Stomach smooth muscle (tissue), 2 donors: Measurements from ENCODE around the gene ACER1.
"Not testable (repeated sequence)": the region's sequence is repeated elsewhere in the genome, so short reads cannot be mapped to it uniquely, and the experiment has no call there.

Experiments used
- H3K27ac ChIP-seq: one replicate; pipeline ENCODE4 v1.7.0; 2013; ENCODE audit warnings: mild to moderate bottlenecking, low read length, inconsistent platforms
- H3K27me3 ChIP-seq, 2 donors: one replicate each; pipeline ENCODE4 v1.7.0; 2013; ENCODE audit warnings: low read length in 2 of 2; ENCODE audit not compliant: insufficient read depth in 2 of 2, control insufficient read depth in 1 of 2
- H3K36me3 ChIP-seq, 2 donors: one replicate each; pipeline ENCODE4 v1.7.0; 2013; ENCODE audit warnings: low read length in 2 of 2; ENCODE audit not compliant: control insufficient read depth in 2 of 2, insufficient read depth in 2 of 2
- H3K4me1 ChIP-seq: one replicate; pipeline ENCODE4 v1.7.0; 2013; ENCODE audit warnings: low read length; ENCODE audit not compliant: control insufficient read depth, insufficient read depth
- H3K4me3 ChIP-seq, 2 donors: one replicate each; pipeline ENCODE4 v1.7.0; 2013; ENCODE audit warnings: low read length in 2 of 2
- H3K9ac ChIP-seq, 2 donors: one replicate each; pipeline ENCODE4 v1.7.0; 2013; ENCODE audit warnings: low read length in 2 of 2, mild to moderate bottlenecking in 1 of 2
- H3K9me3 ChIP-seq, 2 donors: one replicate each; pipeline ENCODE4 v1.7.0; 2013; ENCODE audit warnings: low read length in 2 of 2; ENCODE audit not compliant: control insufficient read depth in 2 of 2
- donor health status: healthy.
- donor health status: Pancreatic carcinoma.

ACER1 gene

GRCh38 chr19:6288737-6289136 is 44.7 kb downstream of the ACER1 start:
- Histone ChIP-seq H3K36me3 (no peaks in the 10 kb centered on the region), H3K27ac (no peak overlapping the region), H3K4me1 (no peaks in the 10 kb centered on the region), H3K9me3 (peaks cover 21 to 47% of the 10 kb centered on the region in 2 donors), H3K9ac (no peak overlapping the region), H3K27me3 (no peaks in the 10 kb centered on the region), H3K4me3 (no peak overlapping the region)

- Histone ChIP-seq H3K4me1 (no peaks in the 10 kb centered on the region), H3K27me3 (no peaks in the 10 kb centered on the region), H3K9ac (no peak overlapping the region), H3K27ac (no peak overlapping the region), H3K36me3 (no peaks in the 10 kb centered on the region), H3K9me3 (peaks cover 17 to 36% of the 10 kb centered on the region in 2 donors), H3K4me3 (no peak overlapping the region)
These were observed 46.0 kb downstream of the ACER1 start for GRCh38 chr19:6287269-6287885.

- Histone ChIP-seq H3K4me3 (no peak overlapping the region), H3K27ac (no peak overlapping the region), H3K36me3 (no peaks in the 10 kb centered on the region), H3K9me3 (peaks cover 11 to 28% of the 10 kb centered on the region in 2 donors), H3K4me1 (no peaks in the 10 kb centered on the region), H3K27me3 (no peaks in the 10 kb centered on the region), H3K9ac (no peak overlapping the region)
These were observed 46.7 kb downstream of the ACER1 start for GRCh38 chr19:6286676-6287075.

GRCh38 chr19:6282393-6282792 is 51.0 kb downstream of the ACER1 start:
- not testable (repeated sequence) for H3K27ac ChIP-seq, H3K27me3 ChIP-seq, H3K4me3 ChIP-seq, H3K36me3 ChIP-seq, H3K9ac ChIP-seq, H3K9me3 ChIP-seq
- H3K4me1 ChIP-seq, result peaks cover 20% of the 10 kb centered on the region

- Histone ChIP-seq H3K27ac (peak within 1 kb of the TSS; percentile 69), H3K4me3 (peak within 1 kb of the TSS; percentile 83 to 87), H3K9me3 (no peaks in the 10 kb centered on the region)
These were observed 53.4 kb downstream of the ACER1 start, which contains the start of gene MLLT1 for GRCh38 chr19:6279931-6280591. TSS of gene MLLT1 (minus strand) at chr19:6279975. CDS start at chr19:6279784, 191 bp downstream.

GRCh38 chr19:6279620-6279930 is 53.8 kb downstream of the ACER1 start:
- H3K4me3 ChIP-seq, result peak overlapping the region in 1 of 2 donors; percentile 87
- peak overlapping the region in 1 of 2 donors; percentile 86 for H3K9ac ChIP-seq
- H3K36me3 ChIP-seq, result no peaks in the 10 kb centered on the region
- peaks cover 48% of the 10 kb centered on the region for H3K4me1 ChIP-seq
- peak overlapping the region; percentile 67 for H3K27ac ChIP-seq
- H3K27me3 ChIP-seq, result no peaks in the 10 kb centered on the region
- no peaks in the 10 kb centered on the region for H3K9me3 ChIP-seq

More at GRCh38 chr19:6279931-6280591, 53.4 kb downstream of the ACER1 start, which contains the start of gene MLLT1:
- H3K27me3 ChIP-seq, result no peaks in the 10 kb centered on the region
- no peaks in the 10 kb centered on the region for H3K36me3 ChIP-seq
- peaks cover 43% of the 10 kb centered on the region for H3K4me1 ChIP-seq
- H3K9ac ChIP-seq, result peak within 1 kb of the TSS; percentile 76 to 86

GRCh38 chr19:6278740-6279619 is 54.4 kb downstream of the ACER1 start:
- H3K4me1 ChIP-seq, result peaks cover 54% of the 10 kb centered on the region
- peak overlapping the region; percentile 83 to 87 for H3K4me3 ChIP-seq
- peak overlapping the region; percentile 69 for H3K27ac ChIP-seq
- no peaks in the 10 kb centered on the region for H3K36me3 ChIP-seq
- H3K9ac ChIP-seq, result peak overlapping the region; percentile 76 to 86
- no peaks in the 10 kb centered on the region for H3K9me3 ChIP-seq
- no peaks in the 10 kb centered on the region for H3K27me3 ChIP-seq

GRCh38 chr19:6278051-6278450 is 55.4 kb downstream of the ACER1 start:
- H3K27me3 ChIP-seq, result no peaks in the 10 kb centered on the region
- H3K27ac ChIP-seq, result peak overlapping the region; percentile 69
- H3K4me1 ChIP-seq, result peaks cover 63% of the 10 kb centered on the region
- H3K9me3 ChIP-seq, result no peaks in the 10 kb centered on the region
- H3K4me3 ChIP-seq, result peak overlapping the region; percentile 83 to 87
- H3K36me3 ChIP-seq, result no peaks in the 10 kb centered on the region
- H3K9ac ChIP-seq, result no peak overlapping the region

GRCh38 chr19:6276447-6276846 is 57.0 kb downstream of the ACER1 start:
- Histone ChIP-seq H3K4me3 (peak overlapping the region; percentile 40 to 54), H3K9ac (peak overlapping the region; percentile 8 to 13), H3K4me1 (peaks cover 79% of the 10 kb centered on the region), H3K36me3 (no peaks in the 10 kb centered on the region), H3K9me3 (no peaks in the 10 kb centered on the region), H3K27ac (peak overlapping the region; percentile 69), H3K27me3 (no peaks in the 10 kb centered on the region)

GRCh38 chr19:6275170-6275744 is 58.2 kb downstream of the ACER1 start:
- peak overlapping the region in 1 of 2 donors; percentile 77 for H3K9ac ChIP-seq
- peak overlapping the region; percentile 94 for H3K27ac ChIP-seq
- peaks cover 89% of the 10 kb centered on the region for H3K4me1 ChIP-seq
- H3K9me3 ChIP-seq, result no peaks in the 10 kb centered on the region
- H3K27me3 ChIP-seq, result no peaks in the 10 kb centered on the region
- H3K36me3 ChIP-seq, result peaks cover 0 to 3% of the 10 kb centered on the region in 2 donors
- no peak overlapping the region for H3K4me3 ChIP-seq
